ENCODE measurements around the gene KCNMA1. TPM values are rescaled to one million over a fixed set of nuclear protein-coding genes. Genes with fewer than 3 reads are reported as not detected.

The KCNMA1 gene
- total RNA-seq, 2 donors from 2014 or later: 23.2 to 44.5 TPM

DNA sequence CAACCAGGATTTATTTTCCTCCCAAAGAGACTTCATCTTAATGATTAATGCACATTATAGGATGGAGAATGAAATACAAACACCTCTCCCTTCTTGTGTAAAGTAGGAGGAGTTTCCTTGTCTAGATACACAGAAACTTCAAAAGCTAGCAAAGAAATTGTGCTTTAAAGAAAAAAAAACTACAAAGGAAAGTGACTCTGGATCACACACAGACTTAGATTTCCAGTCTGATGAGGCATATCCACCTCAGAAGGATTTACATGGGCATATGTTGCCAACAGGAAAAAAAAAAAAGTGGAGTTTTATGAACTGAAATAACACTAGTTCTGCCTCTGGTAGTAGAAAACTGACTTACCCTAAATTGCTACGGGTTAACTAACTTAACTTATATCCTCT, 449.6 kb downstream of the KCNMA1 start:
- Histone ChIP-seq H3K4me1 (no peaks in the 10 kb centered on the region), H3K27me3 (no peaks in the 10 kb centered on the region), H3K27ac (no peak overlapping the region), H3K9ac (ENCODE audit: low read depth in 2 of 2, low read length in 2 of 2) (no peak overlapping the region), H3K36me3 (no peaks in the 10 kb centered on the region), H3K9me3 (no peaks in the 10 kb centered on the region), H3K4me3 (no peak overlapping the region)
- intact Hi-C loops (cut with DNase I): no loop called here
- TF ChIP-seq, protein P1, sequence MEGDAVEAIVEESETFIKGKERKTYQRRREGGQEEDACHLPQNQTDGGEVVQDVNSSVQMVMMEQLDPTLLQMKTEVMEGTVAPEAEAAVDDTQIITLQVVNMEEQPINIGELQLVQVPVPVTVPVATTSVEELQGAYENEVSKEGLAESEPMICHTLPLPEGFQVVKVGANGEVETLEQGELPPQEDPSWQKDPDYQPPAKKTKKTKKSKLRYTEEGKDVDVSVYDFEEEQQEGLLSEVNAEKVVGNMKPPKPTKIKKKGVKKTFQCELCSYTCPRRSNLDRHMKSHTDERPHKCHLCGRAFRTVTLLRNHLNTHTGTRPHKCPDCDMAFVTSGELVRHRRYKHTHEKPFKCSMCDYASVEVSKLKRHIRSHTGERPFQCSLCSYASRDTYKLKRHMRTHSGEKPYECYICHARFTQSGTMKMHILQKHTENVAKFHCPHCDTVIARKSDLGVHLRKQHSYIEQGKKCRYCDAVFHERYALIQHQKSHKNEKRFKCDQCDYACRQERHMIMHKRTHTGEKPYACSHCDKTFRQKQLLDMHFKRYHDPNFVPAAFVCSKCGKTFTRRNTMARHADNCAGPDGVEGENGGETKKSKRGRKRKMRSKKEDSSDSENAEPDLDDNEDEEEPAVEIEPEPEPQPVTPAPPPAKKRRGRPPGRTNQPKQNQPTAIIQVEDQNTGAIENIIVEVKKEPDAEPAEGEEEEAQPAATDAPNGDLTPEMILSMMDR (IDR thresholded peaks at IDR 0.05): no peak
- DNase-seq: no peak

DNA sequence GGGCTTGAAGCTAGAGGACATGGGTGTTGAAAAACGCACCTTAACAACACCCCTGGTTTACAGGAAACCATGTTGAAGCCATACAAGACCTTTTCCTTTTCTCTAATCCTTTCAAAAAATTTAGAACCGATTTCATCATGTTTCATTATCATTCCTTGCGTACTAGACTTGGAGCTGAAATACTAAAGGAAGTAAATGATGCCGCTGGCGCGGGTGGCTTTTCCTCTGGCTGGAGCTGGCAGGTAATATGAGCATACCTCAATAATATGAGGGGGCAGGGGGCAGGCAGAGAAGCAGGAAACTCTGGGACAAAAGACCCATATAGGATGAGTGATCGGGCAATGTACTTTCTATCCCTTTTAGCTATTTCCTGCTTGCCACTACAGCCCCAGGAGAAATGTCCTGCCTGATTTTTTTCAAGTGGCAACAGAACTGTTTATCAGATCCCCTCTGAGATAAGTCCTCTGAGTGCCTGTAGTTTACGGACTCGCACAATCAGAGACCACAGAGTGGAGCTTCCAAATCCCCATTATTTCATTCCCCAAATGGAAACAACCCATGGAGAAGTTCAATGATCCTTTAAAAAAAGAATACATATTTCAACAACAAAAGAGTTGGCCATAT, 450.1 kb downstream of the KCNMA1 start:
- intact Hi-C loops (cut with DNase I): no loop called here
- Histone ChIP-seq H3K27me3 (no peaks in the 10 kb centered on the region), H3K27ac (no peak overlapping the region), H3K4me1 (no peaks in the 10 kb centered on the region), H3K9ac (ENCODE audit: low read depth in 2 of 2, low read length in 2 of 2) (no peak overlapping the region), H3K9me3 (no peaks in the 10 kb centered on the region), H3K4me3 (no peak overlapping the region), H3K36me3 (no peaks in the 10 kb centered on the region)
- TF ChIP-seq, protein P1 (IDR thresholded peaks at IDR 0.05): no peak
- DNase-seq: no peak

DNA sequence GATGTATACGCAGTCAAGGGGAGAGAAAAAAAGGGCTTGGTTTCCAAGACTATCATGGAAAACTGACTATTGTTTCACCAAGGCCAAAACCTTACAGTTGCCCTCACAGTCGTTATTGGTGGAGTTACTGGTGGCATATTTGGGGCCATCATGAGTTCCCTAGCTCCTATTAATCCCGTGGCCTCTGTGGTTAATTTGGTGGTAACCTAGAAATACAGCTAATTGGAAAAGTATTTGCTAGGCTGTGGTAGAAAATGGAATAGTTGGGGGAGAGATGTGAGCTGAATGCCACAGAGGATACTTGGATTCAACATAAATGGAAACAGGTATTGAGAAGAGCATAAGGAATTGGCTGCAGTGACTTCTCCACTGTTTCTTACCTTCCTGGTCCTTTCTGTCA, 450.7 kb downstream of the KCNMA1 start:
- no peak for DNase-seq
- no peak overlapping the region for H3K27ac ChIP-seq
- H3K4me1 ChIP-seq: no peaks in the 10 kb centered on the region
- intact Hi-C loops (cut with DNase I): no loop called here
- TF ChIP-seq, protein P1 (IDR thresholded peaks at IDR 0.05): no peak
- no peaks in the 10 kb centered on the region for H3K36me3 ChIP-seq
- H3K27me3 ChIP-seq: no peaks in the 10 kb centered on the region
- no peak overlapping the region for H3K4me3 ChIP-seq
- H3K9ac ChIP-seq (ENCODE audit: low read depth in 2 of 2, low read length in 2 of 2): no peak overlapping the region
- H3K9me3 ChIP-seq: no peaks in the 10 kb centered on the region

DNA sequence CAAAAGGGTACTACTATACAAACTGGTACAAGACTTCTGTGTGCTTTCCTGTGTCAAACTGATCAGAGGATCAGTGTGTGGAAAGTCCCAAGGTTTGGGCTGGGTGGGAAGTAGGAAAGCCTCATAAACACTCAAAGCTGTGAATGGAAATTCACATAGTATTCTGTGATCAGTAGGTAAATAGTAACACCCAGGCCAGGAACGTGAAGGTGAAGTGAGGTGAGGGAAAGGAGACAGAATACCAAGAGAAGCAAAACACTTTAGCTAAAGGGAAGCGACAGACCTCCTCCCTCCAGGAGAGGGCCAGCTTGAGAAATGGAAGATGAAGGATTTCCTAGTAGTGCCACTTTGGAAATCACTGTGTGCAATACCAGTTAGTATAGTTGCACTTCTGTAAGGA, 451.9 kb downstream of the KCNMA1 start:
- no peak overlapping the region for H3K27ac ChIP-seq
- intact Hi-C loops (cut with DNase I): no loop called here
- DNase-seq: no peak

GRCh38 chr10:77182803-77183202, 454.8 kb downstream of the KCNMA1 start:
- Histone ChIP-seq H3K9me3 (no peaks in the 10 kb centered on the region), H3K4me3 (no peak overlapping the region), H3K27me3 (no peaks in the 10 kb centered on the region), H3K36me3 (no peaks in the 10 kb centered on the region), H3K4me1 (no peaks in the 10 kb centered on the region), H3K9ac (ENCODE audit: low read depth in 2 of 2, low read length in 2 of 2) (no peak overlapping the region), H3K27ac (no peak overlapping the region)
- DNase-seq: no peak
- TF ChIP-seq, protein P1 (IDR thresholded peaks at IDR 0.05): no peak
- intact Hi-C loops (cut with DNase I): no loop called here

More for the DNA sequence above, 451.9 kb downstream of the KCNMA1 start:
- H3K27me3 ChIP-seq: no peaks in the 10 kb centered on the region
- H3K36me3 ChIP-seq: no peaks in the 10 kb centered on the region
- no peaks in the 10 kb centered on the region for H3K9me3 ChIP-seq
- H3K4me3 ChIP-seq: no peak overlapping the region
- H3K4me1 ChIP-seq: no peaks in the 10 kb centered on the region
- TF ChIP-seq, protein P1 (IDR thresholded peaks at IDR 0.05): no peak
- no peak overlapping the region for H3K9ac ChIP-seq (ENCODE audit: low read depth in 2 of 2, low read length in 2 of 2)
